Uterus (tissue), 2 donors: ENCODE results near the gene ACBD6.
"Not testable (repeated sequence)": the region's sequence is repeated elsewhere in the genome, so short reads cannot be mapped to it uniquely, and the experiment has no call there.

Experiments used
- CTCF ChIP-seq, 4 experiments: fragments of 200-600 bp in 2 of 4; fragments of 450-650 bp in 2 of 4; sonication (generic) in 2 of 4; IDR thresholded peaks; one replicate each; pipeline ENCODE4 v1.5.1; 2016 to 2019; ENCODE audit warnings: antibody characterized with exemption in 4 of 4, mild to moderate bottlenecking in 2 of 4, moderate library complexity in 1 of 4
- POLR2A ChIP-seq, 2 donors: fragments of 450-650 bp; IDR thresholded peaks; one replicate each; pipeline ENCODE4 v1.6.1; 2016; ENCODE audit warnings: antibody characterized with exemption in 2 of 2, mild to moderate bottlenecking in 1 of 2, moderate library complexity in 1 of 2

DNA sequence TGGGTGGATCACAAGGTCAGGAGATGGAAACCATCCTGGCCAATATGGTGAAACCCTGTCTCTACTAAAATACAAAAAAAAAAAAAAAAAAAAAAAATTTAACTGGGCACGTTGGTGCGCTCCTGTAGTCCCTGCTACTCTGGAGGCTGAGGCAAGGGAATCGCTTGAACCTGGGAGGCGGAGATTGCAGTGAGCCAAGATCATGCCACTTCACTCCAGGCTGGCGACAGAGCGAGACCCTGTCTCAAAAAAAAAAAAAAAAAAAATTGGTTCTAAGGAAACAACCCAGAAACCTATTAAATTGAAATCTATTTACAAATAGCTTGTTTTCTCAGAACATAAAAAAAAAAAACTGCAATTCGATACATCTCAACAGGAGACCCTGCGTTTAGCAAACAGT, 47.4 kb upstream of the ACBD6 start:
- TF ChIP-seq CTCF, POLR2A (IDR thresholded peaks at IDR 0.05): not testable (repeated sequence)
